Neural cell (in vitro differentiated cells): Measurements from ENCODE around the gene ANXA5. TPM values are rescaled to one million over a fixed set of nuclear protein-coding genes. Genes with fewer than 3 reads are reported as not detected.
A peak's percentile ranks its signal among the peaks of the same experiment; 100 is the strongest.

ENCODE experiments used
- H2AFZ ChIP-seq: fragments of 200-600, 300-800 bp; sonication (generic), shearing (Covaris generic); 2 replicates; pipeline ENCODE4 v1.6.0; 2014; ENCODE audit warnings: low read depth, mild to moderate bottlenecking, antibody characterized with exemption, low read length, moderate library complexity
- H3F3A ChIP-seq: fragments of 200-600 bp; shearing (Covaris generic); 2 replicates; pipeline ENCODE4 v1.6.1; 2016; ENCODE audit warnings: mild to moderate bottlenecking, moderate library complexity, mixed read lengths, antibody characterized with exemption, low read length; ENCODE audit not compliant: insufficient read depth, poor library complexity, severe bottlenecking
- H3K27ac ChIP-seq: fragments of 200-600, 300-800 bp; sonication (generic), shearing (Covaris generic); 2 replicates; pipeline ENCODE4 v1.5.1; 2014; ENCODE audit warnings: mild to moderate bottlenecking, low read length, moderate library complexity
- H3K27me3 ChIP-seq: fragments of 300-800, 200-600 bp; sonication (generic), shearing (Covaris generic); 2 replicates; pipeline ENCODE4 v1.6.0; 2014; ENCODE audit warnings: mild to moderate bottlenecking, low read depth, low read length, moderate library complexity; ENCODE audit not compliant: insufficient read depth
- H3K36me3 ChIP-seq: fragments of 300-800, 200-600 bp; sonication (generic), shearing (Covaris generic); 2 replicates; pipeline ENCODE4 v1.5.1; 2014; ENCODE audit warnings: mild to moderate bottlenecking, antibody characterized with exemption, low read length, moderate library complexity; ENCODE audit not compliant: insufficient read depth
- H3K4me2 ChIP-seq: fragments of 300-800, 200-600 bp; sonication (generic), shearing (Covaris generic); 2 replicates; pipeline ENCODE4 v1.6.0; 2014; ENCODE audit warnings: mild to moderate bottlenecking, low read length
- H3K4me3 ChIP-seq: fragments of 300-800, 200-600 bp; sonication (generic), shearing (Covaris generic); 2 replicates; pipeline ENCODE4 v1.5.1; 2014; ENCODE audit warnings: mild to moderate bottlenecking, low read length, moderate library complexity
- H3K79me2 ChIP-seq: fragments of 200-600 bp; shearing (Covaris generic); replicated peaks from 2 replicates; pipeline ENCODE4 v1.6.0; 2014; ENCODE audit warnings: mild to moderate bottlenecking, low read length, moderate library complexity; ENCODE audit not compliant: insufficient read depth
- H3K9ac ChIP-seq: fragments of 300-800, 200-600 bp; sonication (generic), shearing (Covaris generic); 2 replicates; pipeline ENCODE4 v1.6.1; 2016; ENCODE audit warnings: mild to moderate bottlenecking, low read length, mixed read lengths
- H3K9me2 ChIP-seq: fragments of 200-600 bp; shearing (Covaris generic); 2 replicates; pipeline ENCODE4 v1.6.1; 2016; ENCODE audit warnings: mild to moderate bottlenecking, low read length, mixed read lengths; ENCODE audit not compliant: insufficient read depth
- H3K9me3 ChIP-seq: fragments of 200-600, 300-800 bp; sonication (generic), shearing (Covaris generic); 2 replicates; pipeline ENCODE4 v1.6.1; 2016; ENCODE audit warnings: mild to moderate bottlenecking, mixed run types, low read length, moderate library complexity, mixed read lengths
- H4K20me1 ChIP-seq: fragments of 200-600 bp; shearing (Covaris generic); 2 replicates; pipeline ENCODE4 v1.6.1; 2016; ENCODE audit warnings: mild to moderate bottlenecking, mixed run types; ENCODE audit not compliant: insufficient read depth
- EP300 ChIP-seq: fragments of 450-650 bp; conservative IDR thresholded peaks from 2 replicates; pipeline ENCODE4 v1.6.1; 2014; ENCODE audit warnings: antibody characterized with exemption, mild to moderate bottlenecking, moderate library complexity; ENCODE audit not compliant: poor library complexity, severe bottlenecking
- EZH2 ChIP-seq: fragments of 200-600, 300-800 bp; shearing (Covaris generic), sonication (generic); IDR thresholded peaks from 2 replicates; pipeline ENCODE4 v1.6.1; 2014; ENCODE audit warnings: antibody characterized with exemption, low read length, borderline replicate concordance, mild to moderate bottlenecking; ENCODE audit not compliant: insufficient read depth, poor library complexity, severe bottlenecking
- MXI1 ChIP-seq: fragments of 450-650 bp; conservative IDR thresholded peaks from 2 replicates; pipeline ENCODE4 v1.6.1; 2014; ENCODE audit warnings: antibody characterized with exemption, mild to moderate bottlenecking; ENCODE audit not compliant: poor library complexity, severe bottlenecking
- POLR2AphosphoS5 ChIP-seq: IDR thresholded peaks from 2 replicates; pipeline ENCODE4 v1.6.1; 2012
- RAD21 ChIP-seq: fragments of 450-650 bp; conservative IDR thresholded peaks from 2 replicates; pipeline ENCODE4 v1.6.1; 2014; ENCODE audit warnings: antibody characterized with exemption, mild to moderate bottlenecking, moderate library complexity
- SMC3 ChIP-seq: fragments of 450-650 bp; conservative IDR thresholded peaks from 2 replicates; pipeline ENCODE4 v1.6.1; 2014; ENCODE audit warnings: antibody characterized with exemption, mild to moderate bottlenecking, moderate library complexity; ENCODE audit not compliant: poor library complexity
- TAF1 ChIP-seq: IDR thresholded peaks from 2 replicates; pipeline ENCODE4 v1.6.1; 2012; ENCODE audit warnings: low read depth
- polyA plus RNA-seq: library from polyadenylated mRNA; depleted of rRNA; stranded (reverse); fragments of >200 nt; gene quantifications from 2 replicates; pipeline ENCODE4 v1.2.3, GENCODE V29; 2014
- TF ChIP-seq, protein P1 (sequence below): fragments of 450-650 bp; IDR thresholded peaks from 2 replicates; pipeline ENCODE4 v1.5.1; 2014; ENCODE audit warnings: antibody characterized with exemption, mild to moderate bottlenecking, moderate library complexity; ENCODE audit not compliant: poor library complexity, severe bottlenecking
- TF ChIP-seq, protein P2 (sequence below): IDR thresholded peaks from 2 replicates; pipeline ENCODE4 v1.6.1; 2012; ENCODE audit warnings: borderline replicate concordance

ANXA5 gene
- polyA plus RNA-seq, 1 donor from 2014 or later = 8.1 TPM

DNA sequence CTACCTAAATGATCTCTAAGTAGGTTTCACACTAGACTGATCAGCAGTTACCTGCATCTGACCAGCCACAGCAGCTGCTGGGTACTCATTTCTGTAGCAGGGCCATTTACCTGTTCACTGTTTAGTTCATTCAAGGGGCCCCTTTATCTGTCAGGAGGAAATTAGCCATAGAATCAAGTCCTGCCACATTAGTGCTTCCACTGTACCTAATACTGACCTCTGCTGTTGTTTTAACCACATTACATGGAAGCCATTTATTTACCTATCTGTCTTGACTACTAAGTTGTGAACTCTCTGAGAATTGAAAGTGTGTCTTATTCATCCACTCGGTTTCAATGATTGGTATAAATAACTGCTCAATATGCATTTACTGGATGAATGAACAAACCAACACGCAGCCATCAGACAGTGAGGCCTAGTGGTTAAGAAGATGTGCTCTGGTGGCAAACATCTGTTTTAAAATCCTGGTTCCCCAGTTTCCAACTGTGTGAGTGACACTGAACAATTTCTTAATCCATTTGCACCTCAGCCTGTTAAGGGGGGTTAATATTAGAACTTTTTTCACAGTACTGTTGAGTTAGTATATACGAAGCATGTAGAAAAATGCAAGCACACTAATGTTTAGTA, 30.0 kb upstream of the ANXA5 start:
- no peaks in the 10 kb centered on the region for H3K9me2 ChIP-seq
- H3F3A ChIP-seq = no peaks in the 10 kb centered on the region
- TF ChIP-seq MXI1 = no peak
- peak; percentile 70 for TF ChIP-seq SMC3
- no peak for TF ChIP-seq POLR2AphosphoS5
- no peak for TF ChIP-seq EP300
- no peak for TF ChIP-seq EZH2
- TF ChIP-seq TAF1 = no peak
- TF ChIP-seq, protein P1, sequence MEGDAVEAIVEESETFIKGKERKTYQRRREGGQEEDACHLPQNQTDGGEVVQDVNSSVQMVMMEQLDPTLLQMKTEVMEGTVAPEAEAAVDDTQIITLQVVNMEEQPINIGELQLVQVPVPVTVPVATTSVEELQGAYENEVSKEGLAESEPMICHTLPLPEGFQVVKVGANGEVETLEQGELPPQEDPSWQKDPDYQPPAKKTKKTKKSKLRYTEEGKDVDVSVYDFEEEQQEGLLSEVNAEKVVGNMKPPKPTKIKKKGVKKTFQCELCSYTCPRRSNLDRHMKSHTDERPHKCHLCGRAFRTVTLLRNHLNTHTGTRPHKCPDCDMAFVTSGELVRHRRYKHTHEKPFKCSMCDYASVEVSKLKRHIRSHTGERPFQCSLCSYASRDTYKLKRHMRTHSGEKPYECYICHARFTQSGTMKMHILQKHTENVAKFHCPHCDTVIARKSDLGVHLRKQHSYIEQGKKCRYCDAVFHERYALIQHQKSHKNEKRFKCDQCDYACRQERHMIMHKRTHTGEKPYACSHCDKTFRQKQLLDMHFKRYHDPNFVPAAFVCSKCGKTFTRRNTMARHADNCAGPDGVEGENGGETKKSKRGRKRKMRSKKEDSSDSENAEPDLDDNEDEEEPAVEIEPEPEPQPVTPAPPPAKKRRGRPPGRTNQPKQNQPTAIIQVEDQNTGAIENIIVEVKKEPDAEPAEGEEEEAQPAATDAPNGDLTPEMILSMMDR = peak; percentile 63
- peak; percentile 58 for TF ChIP-seq RAD21
- TF ChIP-seq, protein P2, sequence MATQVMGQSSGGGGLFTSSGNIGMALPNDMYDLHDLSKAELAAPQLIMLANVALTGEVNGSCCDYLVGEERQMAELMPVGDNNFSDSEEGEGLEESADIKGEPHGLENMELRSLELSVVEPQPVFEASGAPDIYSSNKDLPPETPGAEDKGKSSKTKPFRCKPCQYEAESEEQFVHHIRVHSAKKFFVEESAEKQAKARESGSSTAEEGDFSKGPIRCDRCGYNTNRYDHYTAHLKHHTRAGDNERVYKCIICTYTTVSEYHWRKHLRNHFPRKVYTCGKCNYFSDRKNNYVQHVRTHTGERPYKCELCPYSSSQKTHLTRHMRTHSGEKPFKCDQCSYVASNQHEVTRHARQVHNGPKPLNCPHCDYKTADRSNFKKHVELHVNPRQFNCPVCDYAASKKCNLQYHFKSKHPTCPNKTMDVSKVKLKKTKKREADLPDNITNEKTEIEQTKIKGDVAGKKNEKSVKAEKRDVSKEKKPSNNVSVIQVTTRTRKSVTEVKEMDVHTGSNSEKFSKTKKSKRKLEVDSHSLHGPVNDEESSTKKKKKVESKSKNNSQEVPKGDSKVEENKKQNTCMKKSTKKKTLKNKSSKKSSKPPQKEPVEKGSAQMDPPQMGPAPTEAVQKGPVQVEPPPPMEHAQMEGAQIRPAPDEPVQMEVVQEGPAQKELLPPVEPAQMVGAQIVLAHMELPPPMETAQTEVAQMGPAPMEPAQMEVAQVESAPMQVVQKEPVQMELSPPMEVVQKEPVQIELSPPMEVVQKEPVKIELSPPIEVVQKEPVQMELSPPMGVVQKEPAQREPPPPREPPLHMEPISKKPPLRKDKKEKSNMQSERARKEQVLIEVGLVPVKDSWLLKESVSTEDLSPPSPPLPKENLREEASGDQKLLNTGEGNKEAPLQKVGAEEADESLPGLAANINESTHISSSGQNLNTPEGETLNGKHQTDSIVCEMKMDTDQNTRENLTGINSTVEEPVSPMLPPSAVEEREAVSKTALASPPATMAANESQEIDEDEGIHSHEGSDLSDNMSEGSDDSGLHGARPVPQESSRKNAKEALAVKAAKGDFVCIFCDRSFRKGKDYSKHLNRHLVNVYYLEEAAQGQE = no peak
- no peak overlapping the region for H2AFZ ChIP-seq
- no peak overlapping the region for H3K27ac ChIP-seq
- H3K9me3 ChIP-seq = no peaks in the 10 kb centered on the region
- H3K4me2 ChIP-seq = no peak overlapping the region
- H3K36me3 ChIP-seq = no peaks in the 10 kb centered on the region
- H4K20me1 ChIP-seq = no peaks in the 10 kb centered on the region
- no peaks in the 10 kb centered on the region for H3K27me3 ChIP-seq
- H3K4me3 ChIP-seq = no peak overlapping the region
- no peaks in the 10 kb centered on the region for H3K79me2 ChIP-seq
- no peak overlapping the region for H3K9ac ChIP-seq

DNA sequence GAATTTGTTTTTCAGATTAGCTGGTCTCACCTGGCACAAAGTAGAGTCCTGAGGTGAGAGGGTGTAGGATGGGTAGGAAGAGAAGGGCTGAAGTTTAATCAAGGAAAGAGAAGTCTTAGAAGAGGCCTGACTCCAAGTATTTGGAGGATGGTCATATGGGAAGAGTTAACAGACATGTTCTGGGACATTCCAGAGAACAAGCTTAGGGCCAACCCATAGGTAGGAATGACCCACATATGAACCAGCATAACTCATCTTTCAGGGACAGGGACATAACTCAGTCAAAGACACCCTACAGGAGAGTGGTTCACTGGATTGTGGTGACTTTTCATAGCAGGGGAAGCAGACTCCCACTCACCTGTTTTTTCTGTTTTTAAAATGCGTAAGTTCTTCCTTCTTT, 27.9 kb upstream of the ANXA5 start:
- Histone ChIP-seq H3K9ac (no peak overlapping the region), H3K27ac (no peak overlapping the region), H3K36me3 (no peaks in the 10 kb centered on the region), H3K79me2 (no peaks in the 10 kb centered on the region), H3K27me3 (no peaks in the 10 kb centered on the region), H3F3A (no peaks in the 10 kb centered on the region), H3K9me2 (no peaks in the 10 kb centered on the region), H3K4me3 (no peak overlapping the region), H3K4me2 (no peak overlapping the region), H2AFZ (no peak overlapping the region), H4K20me1 (no peaks in the 10 kb centered on the region), H3K9me3 (no peaks in the 10 kb centered on the region)
- TF ChIP-seq RAD21 = no peak
- TF ChIP-seq EZH2 = no peak
- TF ChIP-seq POLR2AphosphoS5 = no peak
- TF ChIP-seq MXI1 = no peak
- TF ChIP-seq, protein P2 = no peak
- TF ChIP-seq, protein P1 = no peak
- no peak for TF ChIP-seq TAF1
- TF ChIP-seq EP300 = no peak
- no peak for TF ChIP-seq SMC3
